ENCODE results near the gene SMTNL2.
"Not testable (repeated sequence)": the region's sequence is repeated elsewhere in the genome, so short reads cannot be mapped to it uniquely, and the experiment has no call there.

The SMTNL2 gene

GRCh38 chr17:4638766-4639165, 54.4 kb downstream of the SMTNL2 start:
- DNase-seq, result not testable (repeated sequence)

GRCh38 chr17:4639301-4640059, 55.2 kb downstream of the SMTNL2 start:
- DNase-seq, result peak in 1 of 2 experiments; percentile 59

GRCh38 chr17:4640569-4641188, 56.4 kb downstream of the SMTNL2 start:
- not testable (repeated sequence) for DNase-seq

GRCh38 chr17:4641297-4642195, 57.2 kb downstream of the SMTNL2 start, which contains the start of gene ALOX15:
Gene ALOX15, minus strand, starts transcription at chr17:4641678. Its CDS starts 27 bp downstream, at chr17:4641651.
- no peak for DNase-seq

GRCh38 chr17:4642286-4642685, 58.0 kb downstream of the SMTNL2 start:
- DNase-seq, result no peak

- no peak for DNase-seq
These were observed 59.3 kb downstream of the SMTNL2 start for GRCh38 chr17:4643676-4644075.

- no peak for DNase-seq
These were observed 61.3 kb downstream of the SMTNL2 start for GRCh38 chr17:4645642-4646041.

GRCh38 chr17:4648741-4649140, 64.4 kb downstream of the SMTNL2 start:
- DNase-seq, result peak in 1 of 2 experiments; percentile 23

GRCh38 chr17:4652997-4653396, 68.7 kb downstream of the SMTNL2 start:
- no peak for DNase-seq

- not testable (repeated sequence) for DNase-seq
These were observed 71.6 kb downstream of the SMTNL2 start for GRCh38 chr17:4655933-4656332.

- no peak for DNase-seq
These were observed 73.3 kb downstream of the SMTNL2 start for GRCh38 chr17:4657678-4658077.

Measured in NCI-H526 (cell line).